ENCODE data around the gene MAPK1. TPM values are rescaled to one million over a fixed set of nuclear protein-coding genes. Genes with fewer than 3 reads are reported as not detected.
"Not testable (repeated sequence)": the region's sequence is repeated elsewhere in the genome, so short reads cannot be mapped to it uniquely, and the experiment has no call there.

MAPK1 gene
- total RNA-seq, 1 experiment from 2014 or later = 63.0 TPM

GRCh38 chr22:21719024-21719423 is 148.4 kb downstream of the MAPK1 start:
- H3K4me3 ChIP-seq = no peak overlapping the region
- no peak for DNase-seq
- H3K36me3 ChIP-seq = no peaks in the 10 kb centered on the region
- H3K9me3 ChIP-seq = no peaks in the 10 kb centered on the region
- H3K27me3 ChIP-seq = no peaks in the 10 kb centered on the region

GRCh38 chr22:21718499-21718898 is 148.9 kb downstream of the MAPK1 start:
- Histone ChIP-seq H3K4me3 (no peak overlapping the region), H3K27me3 (no peaks in the 10 kb centered on the region), H3K9me3 (no peaks in the 10 kb centered on the region), H3K36me3 (no peaks in the 10 kb centered on the region)
- DNase-seq = no peak

GRCh38 chr22:21716395-21717122 is 150.9 kb downstream of the MAPK1 start:
- not testable (repeated sequence) for DNase-seq, H3K4me3 ChIP-seq, H3K27me3 ChIP-seq, H3K9me3 ChIP-seq, H3K36me3 ChIP-seq

GRCh38 chr22:21714786-21715185 is 152.7 kb downstream of the MAPK1 start:
- H3K36me3 ChIP-seq = no peaks in the 10 kb centered on the region
- no peak for DNase-seq
- no peak overlapping the region for H3K4me3 ChIP-seq
- H3K9me3 ChIP-seq = no peaks in the 10 kb centered on the region
- H3K27me3 ChIP-seq = no peaks in the 10 kb centered on the region

GRCh38 chr22:21714059-21714770 is 153.2 kb downstream of the MAPK1 start:
- no peak for DNase-seq
- Histone ChIP-seq H3K9me3 (no peaks in the 10 kb centered on the region), H3K27me3 (no peaks in the 10 kb centered on the region), H3K36me3 (no peaks in the 10 kb centered on the region), H3K4me3 (no peak overlapping the region)

- Histone ChIP-seq H3K4me3 (no peak overlapping the region), H3K9me3 (no peaks in the 10 kb centered on the region), H3K27me3 (no peaks in the 10 kb centered on the region), H3K36me3 (no peaks in the 10 kb centered on the region)
- DNase-seq = no peak
These were observed 153.9 kb downstream of the MAPK1 start for GRCh38 chr22:21713428-21714058.

GRCh38 chr22:21712751-21713427 is 154.6 kb downstream of the MAPK1 start:
- Histone ChIP-seq H3K4me3 (no peak overlapping the region), H3K9me3 (no peaks in the 10 kb centered on the region)
- peak; percentile 46 for DNase-seq

GRCh38 chr22:21711851-21712250 is 155.6 kb downstream of the MAPK1 start:
- no peaks in the 10 kb centered on the region for H3K9me3 ChIP-seq
- no peaks in the 10 kb centered on the region for H3K36me3 ChIP-seq
- no peak for DNase-seq
- no peak overlapping the region for H3K4me3 ChIP-seq
- no peaks in the 10 kb centered on the region for H3K27me3 ChIP-seq

More at GRCh38 chr22:21712751-21713427, 154.6 kb downstream of the MAPK1 start:
- Histone ChIP-seq H3K27me3 (no peaks in the 10 kb centered on the region), H3K36me3 (no peaks in the 10 kb centered on the region)

GRCh38 chr22:21710156-21710555 is 157.3 kb downstream of the MAPK1 start:
- H3K9me3 ChIP-seq = no peaks in the 10 kb centered on the region
- DNase-seq = peak; percentile 75
- no peaks in the 10 kb centered on the region for H3K36me3 ChIP-seq
- no peak overlapping the region for H3K4me3 ChIP-seq
- no peaks in the 10 kb centered on the region for H3K27me3 ChIP-seq

GRCh38 chr22:21709688-21710087 is 157.8 kb downstream of the MAPK1 start:
- Histone ChIP-seq H3K27me3 (no peaks in the 10 kb centered on the region), H3K4me3 (no peak overlapping the region), H3K9me3 (no peaks in the 10 kb centered on the region), H3K36me3 (no peaks in the 10 kb centered on the region)
- DNase-seq = no peak

GRCh38 chr22:21708960-21709359 is 158.5 kb downstream of the MAPK1 start:
- Histone ChIP-seq H3K36me3 (no peaks in the 10 kb centered on the region), H3K4me3 (no peak overlapping the region), H3K27me3 (no peaks in the 10 kb centered on the region), H3K9me3 (no peaks in the 10 kb centered on the region)
- DNase-seq = no peak

GRCh38 chr22:21707677-21708076 is 159.8 kb downstream of the MAPK1 start:
- no peaks in the 10 kb centered on the region for H3K9me3 ChIP-seq
- no peak overlapping the region for H3K4me3 ChIP-seq
- no peak for DNase-seq
- no peaks in the 10 kb centered on the region for H3K27me3 ChIP-seq
- H3K36me3 ChIP-seq = no peaks in the 10 kb centered on the region

Other genes with a start within 250 kb of the MAPK1 start
- gene YDJC, start 237.6 kb downstream of the MAPK1 start, total RNA-seq (2014; rRNA removed; shearing (Covaris generic); ENCODE audit: low replicate concordance) = 70.3 and 78.4 TPM in 2 replicates
- not detected in 2 replicates for gene CCDC116, start 234.9 kb downstream of the MAPK1 start, total RNA-seq (2014; rRNA removed; shearing (Covaris generic); ENCODE audit: low replicate concordance)
- gene SDF2L1, start 225.3 kb downstream of the MAPK1 start, total RNA-seq (2014; rRNA removed; shearing (Covaris generic); ENCODE audit: low replicate concordance) = 13.9 and 40.9 TPM in 2 replicates
- gene PPIL2, start 201.6 kb downstream of the MAPK1 start, total RNA-seq (2014; rRNA removed; shearing (Covaris generic); ENCODE audit: low replicate concordance) = 11.2 and 17.4 TPM in 2 replicates
- gene YPEL1, start 131.9 kb downstream of the MAPK1 start, total RNA-seq (2014; rRNA removed; shearing (Covaris generic); ENCODE audit: low replicate concordance) = 0.07 TPM in 1 of 2 replicates, not detected in the other
- 27.1 and 45.5 TPM in 2 replicates for gene PPM1F, start 85.2 kb upstream of the MAPK1 start, total RNA-seq (2014; rRNA removed; shearing (Covaris generic); ENCODE audit: low replicate concordance)
- gene TOP3B, start 115.1 kb upstream of the MAPK1 start, total RNA-seq (2014; rRNA removed; shearing (Covaris generic); ENCODE audit: low replicate concordance) = 26.6 and 35.8 TPM in 2 replicates

Data from MG63 (cell line).